HL-60 (cell line): ENCODE results near the gene FAM184A.
"Not testable (repeated sequence)": the region's sequence is repeated elsewhere in the genome, so short reads cannot be mapped to it uniquely, and the experiment has no call there.

Experiments
- DNase-seq, 2 experiments: peaks; one replicate each; pipeline ENCODE4 v3.0.0-alpha.2; 2010 to 2020; ENCODE audit warnings: low read depth in 1 of 2, low spot score in 1 of 2
- H3K27ac ChIP-seq: fragments of 250-450 bp; sonication (Bioruptor Pico); replicated peaks from 2 replicates; pipeline ENCODE4 v1.5.1; 2020; ENCODE audit warnings: mild to moderate bottlenecking, moderate library complexity
- H3K27me3 ChIP-seq: fragments of 250-450 bp; sonication (Bioruptor Pico); 2 replicates; pipeline ENCODE4 v1.5.1; 2021; ENCODE audit warnings: mild to moderate bottlenecking, moderate library complexity; ENCODE audit not compliant: insufficient read depth, poor library complexity, severe bottlenecking
- H3K4me3 ChIP-seq: replicated peaks from 2 replicates; pipeline ENCODE4 v1.5.1; 2011; ENCODE audit warnings: mild to moderate bottlenecking, control low read depth, low read length; ENCODE audit not compliant: insufficient read depth
- CTCF ChIP-seq: IDR thresholded peaks from one replicate; pipeline ENCODE4 v1.5.1; 2011; ENCODE audit warnings: low read length, control low read depth, inconsistent platforms; ENCODE audit not compliant: insufficient read depth
- GABPA ChIP-seq: IDR thresholded peaks from 2 replicates; pipeline ENCODE4 v1.6.1; 2012; ENCODE audit warnings: low read depth
- POLR2AphosphoS5 ChIP-seq: IDR thresholded peaks from 2 replicates; pipeline ENCODE4 v1.6.1; 2012; ENCODE audit warnings: low read depth
- REST ChIP-seq: IDR thresholded peaks from 2 replicates; pipeline ENCODE4 v1.6.1; 2012; ENCODE audit warnings: low read depth; ENCODE audit not compliant: insufficient replicate concordance
- SPI1 ChIP-seq: IDR thresholded peaks from 2 replicates; pipeline ENCODE4 v1.6.1; 2012; ENCODE audit warnings: low read depth, mild to moderate bottlenecking, borderline replicate concordance

Gene FAM184A

GRCh38 chr6:119102901-119103300, 24.4 kb upstream of the FAM184A start:
- H3K27me3 ChIP-seq = no peaks in the 10 kb centered on the region
- no peak for TF ChIP-seq REST
- no peak for TF ChIP-seq CTCF
- no peak for TF ChIP-seq GABPA
- TF ChIP-seq POLR2AphosphoS5 = no peak
- TF ChIP-seq SPI1 = no peak
- H3K4me3 ChIP-seq = no peak overlapping the region
- H3K27ac ChIP-seq = no peak overlapping the region
- no peak for DNase-seq

GRCh38 chr6:119100115-119100514, 21.7 kb upstream of the FAM184A start:
- Histone ChIP-seq H3K4me3 (no peak overlapping the region), H3K27me3 (no peaks in the 10 kb centered on the region), H3K27ac (no peak overlapping the region)
- no peak for TF ChIP-seq CTCF
- no peak for TF ChIP-seq SPI1
- no peak for TF ChIP-seq POLR2AphosphoS5
- TF ChIP-seq GABPA = no peak
- TF ChIP-seq REST = no peak
- no peak for DNase-seq

- not testable (repeated sequence) for DNase-seq, H3K27me3 ChIP-seq
These were observed 19.4 kb upstream of the FAM184A start for GRCh38 chr6:119097815-119098361.

GRCh38 chr6:119096721-119097565, 18.5 kb upstream of the FAM184A start:
- no peak for DNase-seq
- H3K27ac ChIP-seq = no peak overlapping the region
- TF ChIP-seq REST (no peak), POLR2AphosphoS5 (no peak), SPI1 (no peak), GABPA (no peak), CTCF (no peak)

More at GRCh38 chr6:119097815-119098361, 19.4 kb upstream of the FAM184A start:
- not testable (repeated sequence) for H3K27ac ChIP-seq, H3K4me3 ChIP-seq

More at GRCh38 chr6:119096721-119097565, 18.5 kb upstream of the FAM184A start:
- Histone ChIP-seq H3K4me3 (no peak overlapping the region), H3K27me3 (no peaks in the 10 kb centered on the region)
